ENCODE data around the gene DNAH2.
"Not testable (repeated sequence)": the region's sequence is repeated elsewhere in the genome, so short reads cannot be mapped to it uniquely, and the experiment has no call there.

DNAH2 gene

GRCh38 chr17:7851438-7852261 lies 134.1 kb downstream of the DNAH2 start:
- peak; percentile 86 to 95 (median 91) for DNase-seq

DNA sequence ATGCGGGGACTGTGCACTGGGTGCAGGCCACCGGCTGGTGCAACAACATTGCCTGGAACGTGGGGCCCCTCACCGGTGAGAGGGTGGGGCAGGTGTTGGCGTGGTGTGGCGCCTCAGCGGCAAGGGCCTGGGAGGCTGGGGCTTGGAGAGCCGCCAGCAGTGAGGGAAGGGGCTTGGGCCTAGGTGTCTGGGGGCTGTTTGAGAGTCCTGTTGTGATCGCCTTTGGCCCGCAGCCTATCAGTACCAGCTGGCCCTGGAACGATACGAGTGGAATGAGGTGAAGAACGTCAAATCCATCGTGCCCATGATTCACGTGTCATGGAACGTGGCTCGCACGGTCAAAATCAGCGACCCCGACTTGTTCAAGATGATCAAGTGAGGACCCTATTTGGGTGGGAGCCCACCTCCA lies 134.7 kb downstream of the DNAH2 start:
- DNase-seq, result no peak

DNA sequence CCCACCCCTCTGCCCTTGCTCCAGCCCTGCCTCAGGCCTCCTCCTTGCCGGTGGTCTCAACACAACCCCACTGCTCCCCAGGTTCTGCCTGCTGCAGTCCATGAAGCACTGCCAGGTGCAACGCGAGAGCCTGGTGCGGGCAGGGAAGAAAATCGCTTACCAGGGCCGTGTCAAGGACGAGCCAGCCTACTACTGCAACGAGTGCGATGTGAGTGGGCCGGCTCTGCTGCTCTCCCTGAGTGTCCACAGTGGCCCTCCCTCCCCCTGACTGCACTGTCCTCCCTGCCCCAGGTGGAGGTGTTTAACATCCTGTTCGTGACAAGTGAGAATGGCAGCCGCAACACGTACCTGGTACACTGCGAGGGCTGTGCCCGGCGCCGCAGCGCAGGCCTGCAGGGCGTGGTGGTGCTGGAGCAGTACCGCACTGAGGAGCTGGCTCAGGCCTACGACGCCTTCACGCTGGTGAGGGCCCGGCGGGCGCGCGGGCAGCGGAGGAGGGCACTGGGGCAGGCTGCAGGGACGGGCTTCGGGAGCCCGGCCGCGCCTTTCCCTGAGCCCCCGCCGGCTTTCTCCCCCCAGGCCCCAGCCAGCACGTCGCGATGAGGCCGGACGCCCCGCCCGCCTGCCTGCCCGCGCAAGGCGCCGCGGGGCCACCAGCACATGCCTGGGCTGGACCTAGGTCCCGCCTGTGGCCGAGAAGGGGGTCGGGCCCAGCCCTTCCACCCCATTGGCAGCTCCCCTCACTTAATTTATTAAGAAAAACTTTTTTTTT lies 135.6 kb downstream of the DNAH2 start:
- DNase-seq, result peak in 1 of 5 experiments; percentile 22

- DNase-seq, result no peak
These were observed 136.1 kb downstream of the DNAH2 start for GRCh38 chr17:7853691-7854038.

GRCh38 chr17:7854078-7854777 lies 136.7 kb downstream of the DNAH2 start:
- no peak for DNase-seq

DNA sequence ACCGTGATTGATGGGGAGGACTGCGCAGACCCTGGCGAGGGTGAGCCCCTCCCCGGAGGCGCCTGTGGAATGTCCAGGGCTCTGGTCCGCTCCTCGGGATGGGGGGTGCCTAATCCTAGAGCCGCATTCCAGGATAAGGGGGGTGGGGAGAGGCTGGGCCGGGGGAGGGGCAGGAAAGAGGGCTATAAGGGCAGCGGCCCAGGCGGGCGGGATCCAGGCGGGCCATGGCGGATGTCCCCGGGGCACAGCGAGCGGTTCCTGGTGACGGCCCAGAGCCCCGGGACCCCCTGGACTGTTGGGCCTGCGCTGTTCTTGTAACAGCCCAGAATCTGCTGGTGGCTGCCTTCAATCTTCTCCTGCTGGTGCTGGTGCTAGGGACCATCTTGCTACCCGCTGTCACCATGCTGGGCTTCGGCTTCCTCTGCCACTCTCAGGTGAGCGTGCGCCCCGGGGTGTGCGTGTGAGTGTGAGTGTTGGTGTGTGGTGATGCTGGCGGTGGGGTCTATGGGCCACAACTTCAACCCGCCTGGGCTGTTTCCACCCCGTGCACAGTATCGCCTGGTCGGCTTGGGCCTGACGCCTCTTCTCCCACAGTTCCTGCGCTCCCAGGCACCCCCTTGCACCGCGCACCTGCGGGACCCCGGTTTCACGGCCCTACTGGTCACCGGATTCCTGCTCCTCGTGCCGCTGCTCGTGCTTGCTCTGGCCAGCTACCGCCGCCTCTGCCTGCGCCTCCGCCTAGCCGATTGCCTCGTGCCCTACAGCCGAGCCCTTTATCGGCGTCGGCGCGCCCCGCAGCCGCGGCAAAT lies 137.5 kb downstream of the DNAH2 start, which contains the start of gene TMEM88:
TSS of gene TMEM88 (plus strand) at position 216 of the 809 bp plus-strand sequence. CDS start at position 225, 9 bp downstream.
- peak in 1 of 5 experiments; percentile 7 for DNase-seq

GRCh38 chr17:7855660-7856010 lies 138.1 kb downstream of the DNAH2 start:
- no peak for DNase-seq

GRCh38 chr17:7856011-7856810 lies 138.7 kb downstream of the DNAH2 start:
- peak in 2 of 5 experiments; percentile 6 to 84 for DNase-seq

DNA sequence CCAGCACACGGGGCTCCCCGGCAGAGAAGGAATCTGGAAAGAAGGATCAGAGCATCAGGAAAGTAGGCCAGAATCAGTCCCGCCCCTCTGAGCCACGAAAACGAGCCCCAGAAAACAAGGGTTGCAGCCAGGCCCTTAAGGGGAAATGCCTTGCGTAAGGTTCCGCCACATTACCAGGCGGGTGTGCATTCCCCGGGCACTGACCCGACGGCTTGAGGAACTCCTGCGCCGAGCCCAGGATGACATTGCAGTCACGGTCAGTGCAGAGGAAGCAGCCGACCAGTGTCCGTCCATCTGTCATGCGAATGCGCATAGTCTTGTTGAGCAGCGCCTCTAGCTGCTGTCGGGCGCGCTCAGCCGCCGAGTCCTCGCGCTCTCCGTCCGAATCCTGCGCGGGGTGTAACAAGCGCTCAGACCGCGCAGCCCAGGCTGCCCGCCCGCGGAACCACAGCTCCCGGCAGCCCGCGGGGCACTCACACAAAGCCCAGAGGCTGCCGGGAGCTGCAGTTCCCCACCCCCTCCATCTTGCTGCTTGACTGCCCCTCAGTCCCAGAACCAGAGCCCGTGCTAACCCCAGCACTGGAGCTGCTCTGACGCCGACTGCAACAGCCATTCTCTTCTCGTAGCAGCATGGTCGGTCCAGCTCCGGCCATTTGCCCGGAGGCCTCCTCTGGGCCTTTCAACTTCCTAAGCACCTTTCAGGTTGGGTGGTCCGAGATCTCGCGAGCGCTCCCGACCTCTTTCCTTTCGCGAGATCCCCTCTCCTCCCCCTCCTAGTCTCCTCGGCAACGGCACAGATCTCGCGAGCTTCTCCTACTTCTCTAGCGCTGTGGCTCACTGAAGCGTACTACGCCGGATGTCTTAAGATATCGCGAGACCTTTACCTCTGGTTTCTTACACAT lies 139.5 kb downstream of the DNAH2 start, which contains the start of gene NAA38:
TSS of gene NAA38 (minus strand) at position 749 of the 902 bp plus-strand sequence. CDS start at position 653, 96 bp downstream.
- peak; percentile 74 to 99 (median 92) for DNase-seq

DNA sequence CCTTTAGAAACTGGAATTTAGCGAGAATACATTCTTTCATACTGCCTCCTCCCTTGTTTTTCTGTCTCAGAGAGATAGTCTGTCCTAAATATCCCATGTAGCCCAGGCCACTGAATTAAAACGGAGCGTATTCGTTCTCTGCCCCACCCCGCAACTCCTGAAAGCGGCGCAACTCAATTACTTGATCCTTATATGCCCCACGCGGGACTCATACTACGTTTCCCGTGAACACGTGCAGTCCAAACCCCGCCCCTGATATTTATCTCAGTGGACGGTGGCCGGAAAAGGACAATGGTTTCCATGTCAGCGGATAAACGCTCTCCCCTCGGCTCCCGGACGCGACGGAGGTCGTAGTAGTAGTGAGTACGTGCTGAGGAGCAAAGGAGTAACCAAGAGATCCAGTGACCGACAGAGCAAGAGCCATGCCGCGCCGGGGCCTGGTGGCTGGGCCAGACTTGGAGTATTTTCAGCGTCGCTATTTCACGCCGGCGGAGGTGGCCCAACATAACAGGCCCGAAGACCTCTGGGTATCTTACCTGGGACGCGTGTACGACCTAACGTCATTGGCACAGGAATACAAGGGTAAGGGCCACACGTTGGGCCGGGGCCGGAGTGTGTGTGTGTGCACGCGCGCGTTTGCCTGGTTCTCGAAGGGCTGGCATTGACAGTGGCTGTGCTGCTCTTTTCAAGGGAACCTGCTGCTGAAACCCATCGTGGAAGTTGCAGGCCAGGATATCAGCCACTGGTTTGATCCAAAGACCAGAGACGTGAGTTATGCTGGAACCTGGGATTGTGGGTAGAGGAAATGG lies 140.4 kb downstream of the DNAH2 start, which contains the start of gene CYB5D1:
TSS of gene CYB5D1 (plus strand) at position 291 of the 809 bp plus-strand sequence. CDS start at position 423, 132 bp downstream.
- DNase-seq, result peak; percentile 58 to 94 (median 84)

GRCh38 chr17:7858522-7858810 lies 140.9 kb downstream of the DNAH2 start:
- peak in 2 of 5 experiments; percentile 32 to 35 for DNase-seq

- DNase-seq, result no peak
These were observed 141.5 kb downstream of the DNAH2 start for GRCh38 chr17:7859028-7859427.

- peak in 2 of 5 experiments; percentile 38 to 43 for DNase-seq
These were observed 145.3 kb downstream of the DNAH2 start for GRCh38 chr17:7862692-7863437.

GRCh38 chr17:7864384-7864783 lies 146.8 kb downstream of the DNAH2 start:
- not testable (repeated sequence) for DNase-seq

GRCh38 chr17:7864995-7865650 lies 147.6 kb downstream of the DNAH2 start:
- no peak for DNase-seq

DNA sequence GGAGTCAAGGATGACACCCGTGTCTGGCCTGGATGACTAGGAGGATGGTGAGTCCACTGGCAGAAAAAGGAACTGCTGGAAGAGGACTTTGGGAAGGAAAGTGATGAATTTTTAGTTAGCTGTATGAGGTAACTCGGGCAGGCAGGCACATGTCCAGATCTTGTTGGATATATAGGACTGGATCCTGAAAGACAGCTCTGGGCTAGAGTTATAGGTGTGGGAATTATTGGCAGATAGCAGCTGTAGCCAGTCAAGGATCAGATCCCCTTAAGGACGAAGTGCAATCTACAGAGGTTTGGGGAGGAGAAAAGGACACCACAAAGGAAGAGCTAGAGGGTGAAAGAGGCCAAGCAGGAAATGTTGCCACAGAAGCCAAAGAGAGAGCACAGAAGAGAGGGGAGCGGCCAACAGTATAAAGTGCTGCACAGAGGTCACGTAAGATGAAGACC lies 150.4 kb downstream of the DNAH2 start:
- peak in 1 of 5 experiments; percentile 51 for DNase-seq

DNA sequence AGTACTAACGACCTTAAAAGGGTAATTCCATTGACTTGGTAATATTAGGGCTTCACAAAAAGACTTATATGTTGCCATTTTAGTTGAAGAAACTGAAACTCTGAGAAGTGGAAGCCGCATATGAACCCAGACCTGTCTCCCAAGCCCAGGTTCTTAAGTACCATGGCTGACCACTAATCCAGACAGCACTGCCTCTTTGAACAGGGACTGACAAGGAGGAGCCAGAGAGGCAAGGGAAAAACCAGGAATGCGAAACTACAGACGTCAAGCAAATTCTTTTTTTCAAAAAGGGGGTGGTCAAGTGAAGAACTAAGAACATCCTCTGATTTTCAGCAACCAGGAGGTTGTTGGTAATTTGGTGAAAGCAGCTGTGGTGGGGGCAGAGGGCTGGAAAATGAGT lies 155.5 kb downstream of the DNAH2 start:
- DNase-seq, result no peak
